ENCODE measurements around the gene DMRT1. TPM values are rescaled to one million over a fixed set of nuclear protein-coding genes. Genes with fewer than 3 reads are reported as not detected.

The DMRT1 gene
- total RNA-seq, 1 experiment from 2014 or later: not detected

- no peak for DNase-seq (ENCODE audit: low spot score)
Observed at GRCh38 chr9:970151-970996, 128.9 kb downstream of the DMRT1 start.

DNA sequence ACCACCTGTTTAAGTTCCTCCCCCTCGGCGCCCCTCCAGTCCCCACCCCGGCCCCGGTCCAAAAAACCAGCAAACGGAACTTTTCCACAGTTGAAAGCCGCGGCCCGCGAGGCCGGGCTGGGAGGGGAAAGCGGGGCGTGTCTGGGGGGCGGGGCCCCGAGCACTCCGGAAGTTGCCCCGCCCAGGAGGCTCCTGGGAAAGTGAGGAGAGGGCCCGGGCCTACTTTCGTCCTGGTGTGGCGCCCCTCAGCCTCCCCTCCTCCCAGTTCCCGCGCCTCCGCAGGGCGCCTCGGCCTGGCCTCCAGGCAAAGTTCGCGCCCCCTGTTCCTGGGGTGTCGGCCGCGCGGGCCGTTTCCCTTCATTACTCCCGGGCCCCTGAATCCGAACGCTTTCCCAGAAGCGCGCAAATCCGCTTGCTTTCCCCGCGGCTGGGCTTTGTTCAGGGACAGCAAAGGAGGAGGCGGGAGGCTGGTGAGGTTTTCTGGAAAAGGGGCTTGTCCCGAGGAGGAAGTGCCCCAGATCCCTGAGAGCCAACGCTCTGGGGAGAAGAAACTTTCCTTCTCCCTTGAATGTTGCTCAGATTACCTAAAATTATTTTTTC lies 130.5 kb downstream of the DMRT1 start:
- DNase-seq (ENCODE audit: low spot score): no peak

- DNase-seq (ENCODE audit: low spot score): no peak
Observed at GRCh38 chr9:972501-973294, 131.2 kb downstream of the DMRT1 start.

GRCh38 chr9:973295-973834 lies 131.9 kb downstream of the DMRT1 start:
- no peak for DNase-seq (ENCODE audit: low spot score)

DNA sequence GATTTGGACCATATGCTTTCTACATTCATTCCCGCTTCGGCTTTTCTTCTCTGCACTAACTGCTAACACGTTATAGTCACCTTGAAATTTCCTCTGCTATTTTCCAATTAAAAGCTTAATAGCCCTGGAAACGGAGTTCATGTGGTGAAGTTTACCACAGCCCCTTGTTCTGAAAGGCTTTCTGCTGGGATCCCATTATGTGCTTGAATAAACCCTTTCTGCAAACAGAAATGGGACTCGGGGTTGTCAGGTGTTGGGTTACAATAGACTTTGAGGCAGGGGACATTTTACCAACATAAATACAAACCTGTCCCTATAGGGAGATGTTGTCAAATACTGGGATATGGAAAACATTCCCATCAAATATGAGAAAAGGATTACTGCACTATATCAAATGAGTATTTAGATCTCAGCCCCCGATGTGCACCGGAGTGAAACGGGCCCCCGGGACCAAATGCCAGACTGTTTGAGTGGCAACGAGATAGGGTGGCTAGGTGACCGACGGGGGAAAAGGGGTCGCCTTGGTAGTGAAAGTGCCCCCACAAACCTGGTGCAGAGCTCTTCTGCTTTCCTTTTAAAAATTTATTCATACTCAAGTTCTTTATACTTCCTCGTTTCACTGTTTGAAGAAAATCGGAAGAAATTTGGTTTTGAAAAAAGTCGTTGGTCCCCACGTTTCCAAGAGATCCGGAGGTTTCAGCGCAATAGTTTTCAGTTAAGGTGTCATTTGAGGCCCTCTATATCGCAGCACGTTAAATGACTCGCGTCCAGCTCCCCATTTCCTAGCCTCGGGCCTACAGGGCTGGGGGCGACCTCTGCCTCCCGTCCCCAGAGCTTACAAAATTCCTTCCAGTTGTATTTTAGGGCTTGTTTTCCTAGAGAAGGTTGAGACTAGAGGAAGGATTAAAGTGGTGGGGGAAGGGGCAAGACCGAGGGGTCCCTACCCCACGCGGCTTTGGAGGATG lies 132.8 kb downstream of the DMRT1 start:
- DNase-seq (ENCODE audit: low spot score): no peak

DNA sequence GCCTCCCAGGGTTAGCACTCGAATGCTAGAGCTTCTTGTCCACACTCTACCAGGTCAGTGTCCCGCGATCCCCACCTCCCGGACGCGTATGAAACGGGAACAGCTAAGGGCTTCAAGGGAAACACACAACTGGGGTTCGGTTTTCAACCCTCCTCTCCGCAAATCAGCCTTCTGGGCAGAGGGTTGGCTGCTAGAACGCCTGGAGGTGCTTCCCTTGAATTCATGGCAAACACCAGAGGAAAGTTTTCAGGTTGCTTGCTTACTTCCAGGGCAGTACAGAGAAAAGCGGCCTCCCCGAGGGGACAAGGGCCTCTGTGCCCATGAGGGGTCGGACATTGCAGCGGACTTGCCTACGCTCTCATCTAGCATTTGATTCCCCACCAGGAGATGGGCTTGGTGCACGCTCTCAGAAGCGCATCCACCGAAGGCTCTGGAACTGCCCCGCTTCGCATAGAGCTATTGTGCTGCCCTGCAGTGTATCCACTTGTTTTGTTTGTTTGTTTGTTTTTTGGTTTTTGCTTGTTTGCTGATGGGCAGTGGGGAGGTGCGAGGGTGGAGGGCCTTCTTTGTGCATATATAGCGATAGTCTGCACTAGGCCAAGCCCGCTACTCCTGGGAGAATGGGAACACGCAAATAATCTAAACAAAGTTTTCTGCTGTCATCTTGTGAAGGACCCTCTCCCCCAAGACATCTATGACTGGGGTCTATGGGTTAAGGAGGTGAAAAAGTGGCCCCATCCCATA lies 133.7 kb downstream of the DMRT1 start:
- no peak for DNase-seq (ENCODE audit: low spot score)

DNA sequence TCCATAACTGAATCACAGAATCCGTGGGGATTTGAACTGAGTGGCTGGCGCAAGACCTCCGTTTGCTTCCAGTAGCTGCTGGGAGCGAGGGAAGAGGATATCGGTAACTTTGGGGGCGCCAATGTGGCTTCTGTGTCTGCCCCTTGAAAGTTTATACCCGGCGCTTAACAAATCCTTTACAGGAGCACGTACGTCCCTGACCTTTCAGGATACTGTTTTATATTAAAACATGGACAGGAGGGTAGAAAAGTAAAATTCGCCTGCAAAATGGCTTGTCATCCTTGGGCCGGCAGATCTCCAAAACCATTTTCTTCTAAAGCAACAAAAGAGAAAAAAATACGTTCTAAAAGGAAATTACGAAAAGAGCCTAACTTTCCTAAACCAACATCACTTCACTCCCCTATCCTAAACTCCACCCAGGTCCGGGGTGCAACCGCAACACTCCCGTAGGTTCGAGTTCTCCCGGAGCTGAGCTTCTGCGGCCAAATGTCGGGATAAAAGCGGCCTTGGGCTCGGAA lies 134.3 kb downstream of the DMRT1 start:
- no peak for DNase-seq (ENCODE audit: low spot score)

GRCh38 chr9:976258-976942 lies 134.9 kb downstream of the DMRT1 start, which contains the start of gene DMRT3:
Gene DMRT3 (plus strand): TSS chr9:976655. CDS start chr9:977002, 347 bp downstream.
- DNase-seq (ENCODE audit: low spot score): no peak

DNA sequence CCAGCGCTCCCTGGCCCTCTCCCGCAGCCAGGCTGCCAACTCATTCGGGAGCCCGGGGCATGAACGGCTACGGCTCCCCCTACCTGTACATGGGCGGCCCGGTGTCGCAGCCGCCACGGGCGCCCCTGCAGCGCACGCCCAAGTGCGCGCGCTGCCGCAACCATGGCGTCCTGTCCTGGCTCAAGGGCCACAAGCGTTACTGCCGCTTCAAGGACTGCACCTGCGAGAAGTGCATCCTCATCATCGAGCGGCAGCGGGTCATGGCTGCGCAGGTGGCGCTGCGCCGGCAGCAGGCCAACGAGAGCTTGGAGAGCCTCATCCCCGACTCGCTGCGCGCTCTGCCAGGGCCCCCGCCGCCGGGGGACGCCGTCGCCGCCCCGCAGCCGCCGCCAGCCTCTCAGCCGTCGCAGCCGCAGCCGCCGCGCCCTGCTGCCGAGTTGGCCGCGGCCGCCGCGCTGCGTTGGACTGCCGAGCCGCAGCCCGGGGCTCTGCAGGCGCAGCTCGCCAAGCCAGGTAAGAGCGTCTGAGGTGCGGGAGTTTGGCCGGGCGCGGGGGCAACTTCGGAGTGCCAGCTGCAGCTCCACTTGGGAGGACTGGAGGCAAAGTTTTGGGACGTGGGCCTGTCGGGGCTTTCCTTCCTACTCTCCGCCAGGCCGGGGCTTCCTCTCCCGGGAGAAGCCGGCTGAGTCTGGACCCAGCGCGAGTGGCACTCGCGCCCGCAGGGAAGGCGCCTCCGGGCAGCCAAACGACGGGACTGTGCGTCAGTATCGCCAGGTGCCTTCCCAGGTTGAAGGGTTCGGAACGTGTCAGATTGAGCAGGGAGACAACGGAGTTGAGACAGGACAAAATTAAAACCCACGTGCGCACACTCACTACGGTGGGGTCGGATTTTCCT lies 135.7 kb downstream of the DMRT1 start:
- DNase-seq (ENCODE audit: low spot score): no peak

- DNase-seq (ENCODE audit: low spot score): no peak
Observed at GRCh38 chr9:977838-978830, 136.6 kb downstream of the DMRT1 start.

- no peak for DNase-seq (ENCODE audit: low spot score)
Observed at GRCh38 chr9:979983-980382, 138.5 kb downstream of the DMRT1 start.

- no peak for DNase-seq (ENCODE audit: low spot score)
Observed at GRCh38 chr9:980640-981039, 139.1 kb downstream of the DMRT1 start.

DNA sequence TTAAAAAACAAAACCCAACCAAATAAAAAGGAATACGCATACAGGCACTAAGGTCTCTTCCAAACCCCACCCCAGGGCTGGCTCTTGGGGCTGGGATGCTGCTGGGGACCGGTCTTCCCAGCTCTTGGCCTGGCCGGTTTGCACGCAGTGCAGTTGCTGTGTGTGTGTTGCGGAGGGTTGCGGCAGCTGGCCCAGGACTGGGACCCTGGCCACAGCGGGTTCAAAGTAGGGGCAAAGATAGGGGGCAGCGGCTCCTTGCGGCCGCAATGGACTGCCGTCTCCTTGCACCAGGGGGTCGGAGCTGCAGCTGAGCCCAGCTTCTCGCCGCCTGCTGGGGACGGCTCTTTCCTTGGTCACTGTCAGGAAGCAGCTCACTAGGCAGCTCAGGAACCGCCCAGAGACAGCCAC lies 140.0 kb downstream of the DMRT1 start:
- DNase-seq (ENCODE audit: low spot score): no peak

- DNase-seq (ENCODE audit: low spot score): no peak
Observed at GRCh38 chr9:982394-983230, 141.1 kb downstream of the DMRT1 start.

GRCh38 chr9:994005-994404 lies 152.5 kb downstream of the DMRT1 start:
- no peak for DNase-seq (ENCODE audit: low spot score)

DNA sequence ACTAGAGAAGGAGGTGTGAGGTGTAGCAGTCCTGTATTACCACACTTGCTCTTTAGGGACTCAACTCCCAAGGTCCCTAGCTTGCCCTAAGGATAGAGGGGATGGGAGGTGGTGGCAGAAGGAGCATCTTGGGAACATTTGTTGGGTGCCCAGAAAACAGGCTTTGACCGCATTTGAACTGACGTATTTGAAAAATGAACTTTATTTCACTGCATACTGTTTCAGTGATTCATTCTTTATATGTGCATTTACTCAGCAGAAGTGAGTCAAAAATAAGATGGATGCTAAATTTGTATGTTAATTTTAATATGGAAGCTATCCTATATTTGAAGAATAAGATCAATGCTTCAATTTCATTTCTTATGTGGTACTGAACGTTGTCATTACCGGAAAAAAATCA lies 153.7 kb downstream of the DMRT1 start:
- no peak for DNase-seq (ENCODE audit: low spot score)

Data from HT-29 (cell line).